Coronary artery (tissue), 2 donors: ENCODE results near the gene SSBP3.

Experiments used
- DNase-seq: peaks from one replicate; pipeline ENCODE4 v3.0.0-alpha.2; 2017; ENCODE audit warnings: low spot score
- H3K27ac ChIP-seq, 2 donors: fragments of 200-600 bp; sonication (generic); one replicate each; pipeline ENCODE4 v1.5.1; 2016 to 2019
- H3K4me3 ChIP-seq: fragments of 200-600 bp; sonication (generic); 2 replicates; pipeline ENCODE4 v1.5.1; 2016; ENCODE audit warnings: mild to moderate bottlenecking, moderate library complexity
- TF ChIP-seq, protein P1 (sequence below): fragments of 200-600 bp; sonication (generic); IDR thresholded peaks from one replicate; pipeline ENCODE4 v1.5.1; 2019; ENCODE audit warnings: antibody characterized with exemption

SSBP3 gene

DNA sequence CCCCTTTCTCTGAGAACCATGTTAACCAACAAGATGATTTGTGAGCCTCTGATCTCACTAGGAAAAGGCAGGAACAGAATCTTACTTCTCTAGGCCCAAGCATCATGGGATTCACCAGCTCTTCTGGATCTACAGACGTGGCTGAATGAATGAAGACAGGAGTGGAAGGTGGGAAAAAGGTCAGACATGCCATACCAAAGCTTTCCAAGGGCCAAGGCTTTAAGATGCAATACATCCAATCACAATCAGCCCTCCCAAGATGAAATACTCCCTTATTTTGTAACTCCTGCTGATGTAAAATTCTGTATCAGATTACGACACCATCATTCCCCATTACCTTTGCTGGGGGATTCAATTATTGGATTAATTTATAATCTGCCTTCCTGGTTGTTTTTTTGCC is 80.9 kb downstream of the SSBP3 start:
- Histone ChIP-seq H3K27ac (peak overlapping the region; percentile 40 to 70), H3K4me3 (peak overlapping the region; percentile 23)
- TF ChIP-seq, protein P1, sequence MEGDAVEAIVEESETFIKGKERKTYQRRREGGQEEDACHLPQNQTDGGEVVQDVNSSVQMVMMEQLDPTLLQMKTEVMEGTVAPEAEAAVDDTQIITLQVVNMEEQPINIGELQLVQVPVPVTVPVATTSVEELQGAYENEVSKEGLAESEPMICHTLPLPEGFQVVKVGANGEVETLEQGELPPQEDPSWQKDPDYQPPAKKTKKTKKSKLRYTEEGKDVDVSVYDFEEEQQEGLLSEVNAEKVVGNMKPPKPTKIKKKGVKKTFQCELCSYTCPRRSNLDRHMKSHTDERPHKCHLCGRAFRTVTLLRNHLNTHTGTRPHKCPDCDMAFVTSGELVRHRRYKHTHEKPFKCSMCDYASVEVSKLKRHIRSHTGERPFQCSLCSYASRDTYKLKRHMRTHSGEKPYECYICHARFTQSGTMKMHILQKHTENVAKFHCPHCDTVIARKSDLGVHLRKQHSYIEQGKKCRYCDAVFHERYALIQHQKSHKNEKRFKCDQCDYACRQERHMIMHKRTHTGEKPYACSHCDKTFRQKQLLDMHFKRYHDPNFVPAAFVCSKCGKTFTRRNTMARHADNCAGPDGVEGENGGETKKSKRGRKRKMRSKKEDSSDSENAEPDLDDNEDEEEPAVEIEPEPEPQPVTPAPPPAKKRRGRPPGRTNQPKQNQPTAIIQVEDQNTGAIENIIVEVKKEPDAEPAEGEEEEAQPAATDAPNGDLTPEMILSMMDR: no peak
- no peak for DNase-seq

DNA sequence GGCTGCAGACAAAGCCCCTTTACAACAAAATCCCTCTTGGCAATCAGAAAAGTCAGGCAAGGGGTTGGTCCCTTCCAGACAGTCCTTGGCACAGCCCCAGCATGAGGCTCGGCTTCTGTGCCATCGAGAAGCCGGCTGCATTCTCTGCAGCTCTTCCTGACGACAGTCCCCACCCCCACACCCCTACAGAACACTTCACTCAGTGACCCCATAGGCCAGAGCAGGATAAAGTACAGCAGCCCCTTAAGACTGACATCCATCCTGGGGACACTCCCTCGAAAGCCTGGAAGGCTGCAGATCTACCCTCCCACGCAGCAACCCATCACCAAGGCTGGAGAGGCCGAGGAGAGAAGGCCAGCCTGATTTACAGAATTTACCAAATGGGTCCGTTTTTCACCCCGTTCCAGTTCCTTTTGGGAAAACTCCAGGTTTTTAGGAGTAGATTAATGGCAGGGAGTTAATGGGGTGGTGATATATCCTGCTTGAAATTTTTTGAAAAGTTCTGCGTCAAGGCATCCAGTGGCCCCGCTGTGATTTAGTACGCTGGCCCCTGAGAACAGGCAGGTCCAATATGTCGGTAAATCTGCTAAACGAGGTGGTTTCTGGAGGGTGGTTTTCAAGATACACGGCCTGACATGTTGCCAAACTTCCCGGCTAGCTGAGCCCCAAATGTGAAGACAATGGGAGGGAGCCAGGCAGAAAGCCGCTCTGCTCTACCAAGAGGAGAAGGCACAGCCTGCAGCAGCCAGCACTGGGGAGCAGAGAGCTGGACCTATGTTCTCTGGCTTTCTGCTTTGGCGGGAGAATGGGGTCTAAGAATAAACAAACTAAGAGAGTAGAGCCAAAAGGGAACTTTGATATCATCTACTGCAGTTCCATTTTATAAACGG is 81.7 kb downstream of the SSBP3 start:
- Histone ChIP-seq H3K4me3 (peak overlapping the region; percentile 23), H3K27ac (peak overlapping the region; percentile 40 to 70)
- TF ChIP-seq, protein P1: no peak
- DNase-seq: no peak

DNA sequence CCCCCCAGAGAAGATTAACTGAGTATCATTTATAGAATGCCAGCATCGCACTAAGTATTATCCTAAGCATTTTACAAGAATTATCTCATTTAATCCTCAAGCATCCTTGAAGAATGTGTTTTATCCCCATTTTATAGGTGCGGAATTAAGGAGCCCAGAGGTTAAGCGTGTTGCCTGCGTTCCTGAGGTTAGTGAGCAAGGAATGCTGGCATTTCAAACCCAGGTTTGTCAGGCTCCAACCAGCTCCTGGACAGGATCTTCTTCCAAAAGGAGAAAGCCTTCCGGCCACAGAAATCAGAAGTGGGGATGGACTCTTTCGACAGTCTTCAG is 82.3 kb downstream of the SSBP3 start:
- TF ChIP-seq, protein P1: no peak
- DNase-seq: no peak
- Histone ChIP-seq H3K4me3 (peak overlapping the region; percentile 23), H3K27ac (peak overlapping the region in 1 of 2 donors; percentile 70)

DNA sequence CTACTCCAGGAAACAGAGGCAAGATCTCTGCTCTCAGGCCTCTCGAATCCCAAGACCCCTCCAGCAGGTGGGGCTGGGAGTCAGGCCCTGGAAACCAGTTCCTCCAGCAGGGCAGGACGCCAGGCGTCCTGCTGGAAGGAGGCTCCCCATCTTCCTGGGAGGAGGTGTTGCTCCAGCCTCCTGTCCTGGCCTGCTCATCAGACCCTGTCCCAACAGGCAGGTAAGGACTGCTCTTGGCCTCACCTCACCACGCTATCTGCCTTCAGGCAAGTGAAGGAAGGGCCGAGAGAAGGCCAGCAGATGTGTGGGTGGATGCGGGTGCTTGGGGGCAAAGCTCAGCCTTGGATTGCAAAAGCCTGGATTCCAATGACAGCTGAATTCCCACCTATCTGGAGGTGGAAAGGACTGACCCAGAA is 82.9 kb downstream of the SSBP3 start:
- Histone ChIP-seq H3K27ac (peak overlapping the region in 1 of 2 donors; percentile 28), H3K4me3 (no peak overlapping the region)
- DNase-seq: no peak
- TF ChIP-seq, protein P1: no peak

DNA sequence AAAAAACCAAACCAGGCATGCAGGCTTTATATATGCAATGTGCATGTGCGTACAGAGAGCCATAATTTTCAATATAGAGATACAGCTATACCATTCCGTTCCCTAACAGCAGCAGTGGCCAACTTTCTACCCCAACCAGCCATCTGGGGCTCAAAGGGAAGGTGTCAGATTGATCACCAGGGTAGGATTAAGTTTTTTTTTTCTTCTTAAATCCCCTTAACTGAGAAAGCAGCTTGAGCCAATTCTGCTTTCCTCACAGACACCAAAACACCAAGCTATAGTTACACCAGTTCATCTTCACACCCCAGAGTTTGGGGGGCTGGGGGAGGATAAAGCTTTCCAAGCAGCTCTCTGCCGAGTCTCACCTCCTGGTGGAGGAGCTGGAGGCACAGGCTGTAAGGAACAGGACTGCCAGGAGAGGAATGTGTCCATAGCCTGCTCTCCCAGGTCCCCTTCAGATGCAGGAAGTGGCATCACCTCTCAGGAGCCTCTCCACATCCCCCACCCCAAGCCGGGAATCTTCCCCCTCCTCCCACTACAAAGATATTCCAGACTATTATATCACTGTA is 87.9 kb downstream of the SSBP3 start:
- TF ChIP-seq, protein P1: no peak
- DNase-seq: no peak
- H3K27ac ChIP-seq: no peak overlapping the region

DNA sequence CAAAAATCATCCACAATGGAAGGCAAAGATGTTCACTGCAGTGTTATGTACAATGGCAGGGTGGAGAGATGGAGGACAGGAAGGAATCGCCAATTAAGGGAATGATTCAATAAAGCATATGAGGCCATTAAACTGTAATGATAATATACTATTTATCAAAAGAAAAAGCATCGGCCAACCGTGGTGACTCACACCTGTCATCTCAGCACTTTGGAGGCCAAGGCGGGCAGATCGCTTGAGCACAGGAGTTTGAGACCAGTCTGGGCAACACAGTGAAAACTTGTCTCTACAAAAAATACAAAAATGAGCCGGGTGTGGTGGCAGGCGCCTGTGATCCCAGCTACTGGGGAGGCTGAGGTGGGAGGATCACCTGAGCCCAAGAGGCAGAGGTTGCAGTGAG is 89.1 kb downstream of the SSBP3 start:
- no peak overlapping the region for H3K27ac ChIP-seq
- TF ChIP-seq, protein P1: no peak
- no peak overlapping the region for H3K4me3 ChIP-seq
- no peak for DNase-seq

More for the DNA sequence above, 87.9 kb downstream of the SSBP3 start:
- H3K4me3 ChIP-seq: no peak overlapping the region

DNA sequence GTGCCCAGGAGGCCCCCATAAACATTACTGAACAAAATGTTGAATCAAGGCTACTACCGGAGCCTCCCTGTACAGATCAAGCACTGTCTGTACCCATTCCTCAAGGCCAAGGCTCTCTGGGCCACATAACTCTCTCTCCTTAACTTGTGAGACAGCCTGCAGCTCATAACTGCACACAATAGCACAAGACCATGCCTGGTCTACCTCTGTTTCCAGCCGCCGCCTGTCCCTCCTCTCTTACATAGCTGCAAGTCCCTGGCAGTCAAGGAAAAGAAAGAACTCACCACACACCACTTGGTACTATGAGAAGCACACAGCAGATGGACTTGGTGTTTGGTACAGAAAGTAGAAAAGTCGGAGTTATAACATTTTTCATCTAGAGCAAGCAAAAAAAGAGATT is 91.1 kb downstream of the SSBP3 start:
- peak overlapping the region in 1 of 2 donors; percentile 31 for H3K27ac ChIP-seq
- DNase-seq: no peak
- H3K4me3 ChIP-seq: no peak overlapping the region
- TF ChIP-seq, protein P1: no peak
